ENCODE measurements around the gene SPOPL. TPM values are rescaled to one million over a fixed set of nuclear protein-coding genes. Genes with fewer than 3 reads are reported as not detected.

SPOPL gene
- total and polyA plus RNA-seq, 10 of the 15 experiments (the other 5 are each of a cell fraction or from before 2014, with no cell fraction given): 4.0 to 25.0 (median 11.5) TPM

- TF ChIP-seq HSF1 (IDR thresholded peaks at IDR 0.05; ENCODE audit: low read depth, low read length) (no peak), ZNF622 (IDR thresholded peaks at IDR 0.05) (no peak), ESRRA (IDR thresholded peaks at IDR 0.05; ENCODE audit: low read length) (no peak), ZSCAN29 (IDR thresholded peaks at IDR 0.05) (no peak), IRF4 (IDR thresholded peaks at IDR 0.05; ENCODE audit: low read depth, low read length) (no peak), MEF2B (IDR thresholded peaks at IDR 0.05; ENCODE audit: partially characterized antibody, poor library complexity, severe bottlenecking) (no peak)
Observed at GRCh38 chr2:138512672-138513071, 11.1 kb downstream of the SPOPL start (continued).

- ATAC-seq (no peak), FAIRE-seq (no peak), DNase-seq (ENCODE audit: low read depth, low spot score) (no peak)
- H3K9ac ChIP-seq (ENCODE audit: control insufficient read depth, insufficient read depth, low read length): no peak overlapping the region
- no peaks in the 10 kb centered on the region for H3K27me3 ChIP-seq (replicated peaks in 1 of 2; ENCODE audit: control insufficient read depth in 2 of 2, insufficient read depth in 2 of 2, low read length in 1 of 2)
- no peak overlapping the region for H3K4me2 ChIP-seq (ENCODE audit: control insufficient read depth, insufficient read depth)
- RAD21 ChIA-PET (ENCODE audit: unreplicated experiment): no interaction called here
- POLR2A ChIA-PET: no interaction called here
- CTCF ChIA-PET: no interaction called here
- 97% methylated on average over 3 of the region's 3 CpGs for WGBS (ENCODE audit: insufficient coverage, insufficient replicate concordance, low lambda C conversion rate, missing lambda C conversion rate)
- H3K9me3 ChIP-seq (replicated peaks; ENCODE audit: control insufficient read depth, insufficient read depth, low read length): peaks cover 17% of the 10 kb centered on the region
- SMC1A ChIA-PET (ENCODE audit: uncharacterized antibody, unreplicated experiment): no interaction called here
- no peaks in the 10 kb centered on the region for H4K20me1 ChIP-seq (ENCODE audit: control insufficient read depth, insufficient read depth)
- peaks cover 2% of the 10 kb centered on the region; the same call in 1 of the 2 replicates for H3K4me1 ChIP-seq (ENCODE audit: control insufficient read depth, insufficient read depth, low read length)
- no TSS peak for BruUV-seq (replicated peaks)
- intact Hi-C loops (cut with micrococcal nuclease; ENCODE audit: unreplicated experiment) (no loop called here), in situ Hi-C loops (cut with MboI) (no loop called here)
- H3K4me3 ChIP-seq: no peak overlapping the region
- TF ChIP-seq NFIC (IDR thresholded peaks at IDR 0.05; ENCODE audit: low read depth, low read length) (no peak), KAT2A (conservative IDR thresholded peaks at IDR 0.05; ENCODE audit: control insufficient read depth, low read depth, low read length) (no peak), JUND (IDR thresholded peaks at IDR 0.05; ENCODE audit: low read depth, low read length) (no peak), TARDBP (IDR thresholded peaks at IDR 0.05; ENCODE audit: borderline replicate concordance) (no peak), RELB (IDR thresholded peaks at IDR 0.05; ENCODE audit: low read depth) (no peak), EGR1 (IDR thresholded peaks at IDR 0.05; ENCODE audit: borderline replicate concordance in 1 of 2, low read depth in 2 of 2, low read length in 2 of 2) (no peak), SUPT20H (IDR thresholded peaks at IDR 0.05; ENCODE audit: borderline replicate concordance, control insufficient read depth, low read depth, low read length) (no peak), FOXM1 (IDR thresholded peaks at IDR 0.05; ENCODE audit: low read depth, low read length) (no peak), KDM1A (IDR thresholded peaks at IDR 0.05; ENCODE audit: borderline replicate concordance) (no peak), CHD4 (IDR thresholded peaks at IDR 0.05) (no peak), RCOR1 (conservative IDR thresholded peaks at IDR 0.05; ENCODE audit: low read depth, low read length) (no peak), PAX5 (IDR thresholded peaks at IDR 0.05; ENCODE audit: borderline replicate concordance, low read depth, low read length) (no peak), ZNF622 (IDR thresholded peaks at IDR 0.05) (no peak)
- H3K79me2 ChIP-seq (ENCODE audit: control insufficient read depth, insufficient read depth, low read length): peaks cover 81% of the 10 kb centered on the region
- H3K27ac ChIP-seq (ENCODE audit: control insufficient read depth, insufficient read depth): no peak overlapping the region
- no peak overlapping the region for H2AFZ ChIP-seq (ENCODE audit: control insufficient read depth, low read depth, low read length)
- 0 out of 4 replicates have a peak, but pooled peaks cover 0 to 3% of the 10 kb centered on the region in 2 experiments for H3K36me3 ChIP-seq (ENCODE audit: control insufficient read depth in 2 of 2, insufficient read depth in 2 of 2, low read length in 1 of 2)
Observed at GRCh38 chr2:138514173-138514572, 12.6 kb downstream of the SPOPL start.
